Osteocyte (in vitro differentiated cells): ENCODE results near the gene RSPH3. TPM values are rescaled to one million over a fixed set of nuclear protein-coding genes. Genes with fewer than 3 reads are reported as not detected.

Source experiments
- DNase-seq: peaks from one replicate; pipeline ENCODE4 v3.0.0; 2021; ENCODE audit warnings: mixed read lengths; ENCODE audit not compliant: unreplicated experiment; ENCODE audit errors: extremely low spot score
- H3K27ac Mint-ChIP-seq: one replicate; pipeline ENCODE4 v1.8.0; 2021; ENCODE audit warnings: mild to moderate bottlenecking, mixed read lengths; ENCODE audit not compliant: unreplicated experiment
- H3K27me3 Mint-ChIP-seq: one replicate; pipeline ENCODE4 v1.8.0; 2021; ENCODE audit warnings: mixed read lengths; ENCODE audit not compliant: unreplicated experiment
- H3K36me3 Mint-ChIP-seq: one replicate; pipeline ENCODE4 v1.8.0; 2021; ENCODE audit warnings: mixed read lengths; ENCODE audit not compliant: unreplicated experiment
- H3K4me1 Mint-ChIP-seq: one replicate; pipeline ENCODE4 v1.8.0; 2021; ENCODE audit warnings: mixed read lengths; ENCODE audit not compliant: unreplicated experiment
- H3K4me3 Mint-ChIP-seq: one replicate; pipeline ENCODE4 v1.8.0; 2021; ENCODE audit warnings: mild to moderate bottlenecking, moderate library complexity, mixed read lengths; ENCODE audit not compliant: unreplicated experiment
- H3K9me3 Mint-ChIP-seq: one replicate; pipeline ENCODE4 v1.8.0; 2021; ENCODE audit warnings: mixed read lengths; ENCODE audit not compliant: unreplicated experiment
- total RNA-seq: library from RNA; stranded (reverse); gene quantifications from 2 replicates; pipeline ENCODE4 v1.2.1, GENCODE V29; 2021
- TF ChIP-seq, protein P1 (sequence below): fragments of 200-600 bp; sonication (generic); IDR thresholded peaks from 2 replicates; pipeline ENCODE4 v1.5.0; 2021; ENCODE audit warnings: antibody characterized with exemption, mild to moderate bottlenecking, moderate library complexity

The RSPH3 gene
- total RNA-seq, 1 donor from 2014 or later: 7.1 TPM

DNA sequence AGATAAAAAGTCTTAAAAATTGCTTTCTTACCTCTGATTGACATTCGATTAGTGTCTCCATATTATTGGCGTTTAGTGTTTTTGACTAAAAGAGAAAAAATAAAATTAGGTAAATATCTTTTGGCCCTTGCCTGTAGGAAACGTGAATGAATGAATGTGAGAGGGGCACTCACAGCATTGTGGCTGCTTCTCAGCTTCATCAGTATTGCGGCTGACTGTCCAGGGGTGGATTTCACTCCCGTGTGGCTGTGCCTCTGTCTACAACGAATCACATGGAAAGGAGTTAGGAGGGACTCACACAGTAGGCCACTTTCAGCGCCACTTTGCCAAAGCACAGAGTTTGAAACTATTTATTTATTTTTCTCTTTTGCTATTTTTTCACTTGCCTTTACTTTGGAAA is 43.9 kb upstream of the RSPH3 start:
- no peak for DNase-seq
- Mint-ChIP-seq H3K27ac (no peak overlapping the region), H3K27me3 (peaks cover 41% of the 10 kb centered on the region), H3K36me3 (no peaks in the 10 kb centered on the region), H3K9me3 (no peaks in the 10 kb centered on the region), H3K4me3 (no peak overlapping the region), H3K4me1 (peaks cover 6% of the 10 kb centered on the region)
- TF ChIP-seq, protein P1, sequence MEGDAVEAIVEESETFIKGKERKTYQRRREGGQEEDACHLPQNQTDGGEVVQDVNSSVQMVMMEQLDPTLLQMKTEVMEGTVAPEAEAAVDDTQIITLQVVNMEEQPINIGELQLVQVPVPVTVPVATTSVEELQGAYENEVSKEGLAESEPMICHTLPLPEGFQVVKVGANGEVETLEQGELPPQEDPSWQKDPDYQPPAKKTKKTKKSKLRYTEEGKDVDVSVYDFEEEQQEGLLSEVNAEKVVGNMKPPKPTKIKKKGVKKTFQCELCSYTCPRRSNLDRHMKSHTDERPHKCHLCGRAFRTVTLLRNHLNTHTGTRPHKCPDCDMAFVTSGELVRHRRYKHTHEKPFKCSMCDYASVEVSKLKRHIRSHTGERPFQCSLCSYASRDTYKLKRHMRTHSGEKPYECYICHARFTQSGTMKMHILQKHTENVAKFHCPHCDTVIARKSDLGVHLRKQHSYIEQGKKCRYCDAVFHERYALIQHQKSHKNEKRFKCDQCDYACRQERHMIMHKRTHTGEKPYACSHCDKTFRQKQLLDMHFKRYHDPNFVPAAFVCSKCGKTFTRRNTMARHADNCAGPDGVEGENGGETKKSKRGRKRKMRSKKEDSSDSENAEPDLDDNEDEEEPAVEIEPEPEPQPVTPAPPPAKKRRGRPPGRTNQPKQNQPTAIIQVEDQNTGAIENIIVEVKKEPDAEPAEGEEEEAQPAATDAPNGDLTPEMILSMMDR: no peak

DNA sequence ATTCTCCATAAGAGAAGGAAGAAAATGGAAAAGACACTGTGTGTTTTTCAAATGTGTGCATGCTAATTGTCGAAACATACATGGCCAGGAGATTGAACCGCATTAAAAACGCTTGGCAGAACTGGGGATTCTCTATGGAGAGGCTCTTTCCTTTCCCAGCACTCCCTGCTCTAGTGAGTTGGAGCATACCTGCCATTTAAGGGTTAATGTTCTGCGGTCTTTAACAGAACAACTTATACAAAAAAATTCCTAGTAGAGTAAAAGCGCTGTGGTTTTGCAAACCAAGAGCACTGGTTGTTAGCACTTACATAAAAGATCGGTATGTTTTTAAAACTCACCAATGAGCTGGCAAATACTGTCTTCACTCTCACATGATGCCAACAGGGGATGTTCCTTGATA is 43.2 kb upstream of the RSPH3 start:
- H3K27ac Mint-ChIP-seq: no peak overlapping the region
- no peaks in the 10 kb centered on the region for H3K36me3 Mint-ChIP-seq
- H3K4me1 Mint-ChIP-seq: peaks cover 6% of the 10 kb centered on the region
- no peak overlapping the region for H3K4me3 Mint-ChIP-seq
- DNase-seq: no peak
- TF ChIP-seq, protein P1: no peak
- peaks cover 39% of the 10 kb centered on the region for H3K27me3 Mint-ChIP-seq
- no peaks in the 10 kb centered on the region for H3K9me3 Mint-ChIP-seq

DNA sequence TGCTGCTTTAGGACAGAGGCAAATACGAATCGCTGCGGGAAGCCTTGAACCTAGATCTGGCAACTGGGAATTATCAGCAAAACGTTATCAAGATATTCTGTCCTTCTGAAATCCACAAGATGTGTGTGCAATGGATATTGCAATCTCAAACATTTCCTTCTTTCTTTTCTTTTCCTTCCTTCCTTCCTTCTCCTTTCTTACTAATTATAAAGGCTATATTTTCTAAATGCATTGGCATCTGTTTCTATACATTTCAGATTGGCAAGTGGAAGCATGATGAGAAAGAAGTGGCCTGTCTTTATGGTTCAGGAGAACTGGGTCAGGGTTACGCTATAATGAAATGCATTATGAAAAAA is 42.8 kb upstream of the RSPH3 start:
- no peak overlapping the region for H3K4me3 Mint-ChIP-seq
- H3K36me3 Mint-ChIP-seq: no peaks in the 10 kb centered on the region
- DNase-seq: no peak
- H3K9me3 Mint-ChIP-seq: no peaks in the 10 kb centered on the region
- no peak overlapping the region for H3K27ac Mint-ChIP-seq
- peaks cover 41% of the 10 kb centered on the region for H3K27me3 Mint-ChIP-seq
- TF ChIP-seq, protein P1: no peak
- H3K4me1 Mint-ChIP-seq: peaks cover 6% of the 10 kb centered on the region

DNA sequence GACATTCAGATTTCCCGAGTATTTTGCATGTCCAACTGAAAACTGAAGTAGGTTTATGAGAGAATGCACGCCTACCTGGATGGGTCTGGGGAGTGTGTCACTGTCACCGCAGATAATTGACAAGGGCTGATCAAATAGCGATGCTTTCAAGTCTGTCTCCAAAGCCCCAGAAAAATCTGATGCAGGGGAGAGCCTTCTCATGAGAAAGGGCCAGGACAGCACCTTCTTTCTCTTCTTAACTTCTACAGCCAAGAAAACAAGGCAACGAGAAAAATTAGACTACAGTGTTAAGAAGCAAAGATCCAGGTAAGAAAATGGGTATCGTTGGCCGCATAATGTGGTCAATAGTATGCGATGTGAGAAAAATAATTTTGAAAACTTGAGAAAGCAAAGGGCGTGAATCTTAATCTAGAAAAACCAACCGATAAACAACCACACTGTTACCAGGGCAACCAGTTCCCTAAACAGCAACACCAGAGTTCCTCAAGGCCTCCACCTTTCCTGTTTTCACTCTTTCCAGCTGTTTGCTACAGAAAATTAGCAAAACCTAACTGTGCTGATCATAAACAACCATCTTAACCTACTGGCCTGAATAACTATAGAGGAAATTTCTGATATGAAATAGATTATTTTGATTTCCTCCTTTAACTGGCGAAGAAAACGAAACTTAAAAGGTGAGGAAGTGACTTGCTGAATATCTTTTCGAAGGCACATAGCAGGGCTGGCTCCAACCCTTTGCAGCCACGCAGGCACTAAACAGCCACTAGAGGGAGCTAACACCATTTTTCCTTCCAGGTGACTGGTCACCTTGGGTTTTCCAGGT is 42.2 kb upstream of the RSPH3 start:
- peak overlapping the region; percentile 46 for H3K4me3 Mint-ChIP-seq
- H3K27ac Mint-ChIP-seq: no peak overlapping the region
- H3K4me1 Mint-ChIP-seq: peaks cover 6% of the 10 kb centered on the region
- DNase-seq: no peak
- TF ChIP-seq, protein P1: peak; percentile 97
- no peaks in the 10 kb centered on the region for H3K9me3 Mint-ChIP-seq
- no peaks in the 10 kb centered on the region for H3K36me3 Mint-ChIP-seq
- peaks cover 35% of the 10 kb centered on the region for H3K27me3 Mint-ChIP-seq

DNA sequence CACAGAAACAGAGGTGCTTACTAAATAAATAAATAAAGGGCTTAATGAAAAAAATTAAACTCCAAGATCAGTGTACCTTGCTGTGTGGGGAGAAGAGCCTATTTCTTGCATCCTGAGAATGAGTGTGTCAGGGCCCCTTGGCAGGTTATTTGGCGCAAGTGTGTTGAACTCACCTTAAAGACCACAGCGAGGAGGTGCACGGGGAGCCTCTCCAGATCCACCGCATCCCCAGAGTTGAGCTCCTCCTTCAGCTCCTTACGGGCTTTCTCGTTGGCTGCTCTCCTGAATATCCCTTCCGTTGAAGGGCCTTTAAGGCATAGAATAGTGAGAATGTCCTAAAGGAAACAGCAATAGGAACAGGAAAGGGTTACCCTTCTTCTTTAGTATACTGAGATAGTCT is 41.2 kb upstream of the RSPH3 start:
- H3K4me3 Mint-ChIP-seq: no peak overlapping the region
- H3K27ac Mint-ChIP-seq: no peak overlapping the region
- H3K9me3 Mint-ChIP-seq: no peaks in the 10 kb centered on the region
- peaks cover 6% of the 10 kb centered on the region for H3K4me1 Mint-ChIP-seq
- peaks cover 32% of the 10 kb centered on the region for H3K27me3 Mint-ChIP-seq
- no peak for DNase-seq
- TF ChIP-seq, protein P1: no peak
- H3K36me3 Mint-ChIP-seq: no peaks in the 10 kb centered on the region
